ENCODE data around the gene MAP3K20. TPM values are rescaled to one million over a fixed set of nuclear protein-coding genes. Genes with fewer than 3 reads are reported as not detected.
"Not testable (repeated sequence)": the region's sequence is repeated elsewhere in the genome, so short reads cannot be mapped to it uniquely, and the experiment has no call there.

The MAP3K20 gene
- total RNA-seq, 1 donor from 2014 or later, result 71.8 TPM

DNA sequence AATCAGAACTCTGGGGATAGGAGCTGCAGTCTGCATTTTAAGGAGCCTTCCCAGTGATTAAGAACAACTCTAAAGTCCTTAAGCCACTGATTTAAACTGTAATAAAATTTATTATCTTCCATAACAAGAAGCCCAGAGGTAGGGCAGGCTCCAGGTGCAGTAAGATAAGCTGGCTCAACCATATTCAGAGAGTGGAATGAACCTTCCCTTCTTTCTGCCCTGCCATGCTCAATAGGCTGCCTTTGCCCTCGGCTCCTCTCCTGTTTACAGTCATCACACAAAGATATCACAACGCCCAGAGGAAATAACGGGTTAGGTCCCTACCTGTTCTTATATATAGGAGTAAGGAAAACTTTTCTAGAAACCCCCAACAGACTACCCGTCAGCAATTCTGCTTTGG lies 188.5 kb downstream of the MAP3K20 start:
- no peak for DNase-seq (ENCODE audit: low spot score)

DNA sequence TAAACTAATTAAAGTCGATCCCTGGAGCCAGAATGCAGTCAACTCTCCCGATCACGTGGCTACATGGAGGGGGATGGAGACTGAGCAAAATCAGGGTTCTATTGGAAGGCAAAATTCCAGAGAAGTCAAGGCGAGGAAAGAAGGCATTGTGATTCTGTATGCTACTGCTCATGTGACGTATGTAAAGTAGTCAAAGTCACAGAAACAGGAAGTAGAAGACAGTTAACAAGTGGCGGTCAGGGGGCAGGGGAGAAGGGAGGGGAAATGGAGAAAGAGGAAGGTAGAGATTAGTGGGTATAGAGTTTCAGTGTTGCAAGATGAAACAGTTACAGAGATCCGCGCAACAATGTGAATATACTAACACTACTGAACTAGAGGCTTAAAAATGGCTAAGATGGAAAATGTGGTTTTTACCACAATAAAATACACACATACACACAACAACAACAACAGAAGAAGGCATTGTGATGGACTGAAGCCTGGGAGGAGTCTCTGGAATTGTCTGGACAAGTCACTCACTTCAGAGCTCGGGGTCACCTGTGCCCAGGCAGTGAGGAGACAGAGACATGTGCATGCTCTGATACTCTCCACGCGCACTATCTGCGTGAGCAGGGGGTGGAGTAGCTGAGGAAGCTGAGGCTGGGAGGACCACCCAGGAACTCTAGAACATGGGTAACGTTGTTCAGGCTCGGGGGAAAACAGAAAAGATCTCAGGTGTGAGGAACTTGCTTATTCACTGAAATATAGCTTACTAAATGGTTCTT lies 189.1 kb downstream of the MAP3K20 start:
- DNase-seq (ENCODE audit: low spot score), result no peak

DNA sequence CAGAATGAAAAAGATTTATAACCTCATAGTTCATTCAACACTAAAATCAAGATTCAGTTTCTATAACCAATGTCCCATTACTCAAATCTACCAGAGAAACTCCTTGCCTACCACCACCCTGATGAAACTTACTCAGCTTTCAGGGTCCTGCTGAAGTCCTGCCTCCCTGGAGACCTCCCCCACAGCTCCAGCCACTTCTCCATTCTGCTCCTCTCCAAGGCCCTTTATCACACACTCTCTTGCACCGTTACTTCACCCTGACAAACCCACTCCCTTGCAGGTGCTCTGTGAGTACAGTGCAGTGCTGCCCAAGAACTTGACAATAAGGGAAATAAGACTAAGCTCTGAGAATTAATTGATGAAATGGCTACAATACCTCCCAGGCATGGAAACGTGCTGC lies 195.5 kb downstream of the MAP3K20 start:
- no peak for DNase-seq (ENCODE audit: low spot score)

DNA sequence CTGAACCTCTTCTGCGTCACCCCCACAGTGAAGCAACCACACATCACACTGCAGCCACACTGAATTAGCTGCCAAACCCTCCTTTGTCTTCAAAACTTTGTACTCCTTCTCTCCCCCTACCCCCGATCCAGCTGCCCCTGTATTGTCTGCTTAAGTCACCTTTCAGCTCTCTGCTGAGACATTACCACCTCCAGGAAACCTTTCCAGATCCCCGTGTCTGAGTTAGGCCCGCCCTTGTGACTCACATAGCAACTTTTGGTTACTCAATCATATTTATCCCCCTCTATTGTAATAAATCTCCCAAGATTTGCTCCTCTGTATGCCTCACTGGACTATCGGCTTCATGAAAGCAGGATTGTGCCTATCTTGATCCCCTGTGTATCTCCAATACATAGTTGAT lies 196.2 kb downstream of the MAP3K20 start:
- DNase-seq (ENCODE audit: low spot score), result no peak

DNA sequence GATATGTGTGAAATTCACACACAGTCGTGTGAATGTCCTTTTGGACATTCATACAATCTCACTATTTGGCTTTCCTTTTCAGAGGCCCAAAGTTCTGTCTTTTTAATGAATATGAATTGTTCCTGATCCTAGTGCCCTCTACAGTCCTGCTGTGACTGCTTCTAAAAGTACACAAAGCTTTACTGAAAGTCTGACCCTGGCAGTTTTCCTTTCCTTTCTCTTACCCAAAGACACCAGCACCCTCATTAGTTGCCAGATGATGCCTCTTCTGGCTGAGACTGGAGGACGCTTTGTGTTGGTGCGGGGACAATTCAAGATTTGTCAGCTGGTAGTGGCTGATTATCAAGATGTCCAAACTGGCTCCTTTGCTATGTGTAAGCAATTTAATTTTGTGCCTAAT lies 197.2 kb downstream of the MAP3K20 start:
- DNase-seq (ENCODE audit: low spot score), result no peak

DNA sequence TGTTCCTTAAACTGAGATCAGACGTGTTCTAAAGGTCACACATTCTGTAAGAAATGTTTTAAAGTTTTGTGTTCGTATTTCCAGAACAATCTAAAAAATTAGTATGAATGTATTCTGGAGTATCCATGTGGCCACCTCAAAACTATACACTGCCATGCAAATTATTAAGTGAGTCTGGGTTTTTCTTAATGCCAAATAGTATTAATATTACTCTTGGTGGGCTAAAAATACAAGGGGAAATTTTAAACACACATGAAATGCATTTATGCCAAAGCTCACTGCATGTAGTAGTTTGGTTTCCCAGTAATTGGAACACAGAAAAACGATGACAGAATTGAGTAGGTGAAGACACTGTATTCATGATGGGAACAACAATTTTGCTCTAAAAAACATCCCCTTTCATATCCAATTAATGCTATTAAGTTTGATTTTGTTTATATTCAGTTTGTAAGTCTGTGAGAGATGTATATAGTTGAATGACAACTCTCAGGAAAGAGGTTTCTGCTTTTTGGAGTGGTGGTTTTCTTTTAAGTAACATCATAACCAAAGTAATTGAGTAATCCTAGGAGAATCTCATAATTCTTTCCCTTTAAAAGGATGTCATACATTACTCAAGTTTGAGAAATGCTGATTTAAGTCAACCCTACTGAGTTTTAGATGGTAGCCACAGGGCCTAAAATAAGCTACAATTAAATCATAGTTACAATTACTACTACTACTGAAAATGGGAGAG lies 203.3 kb downstream of the MAP3K20 start:
- no peak for DNase-seq (ENCODE audit: low spot score)

- DNase-seq (ENCODE audit: low spot score), result no peak
Observed at GRCh38 chr2:173279527-173279868, 203.9 kb downstream of the MAP3K20 start.

DNA sequence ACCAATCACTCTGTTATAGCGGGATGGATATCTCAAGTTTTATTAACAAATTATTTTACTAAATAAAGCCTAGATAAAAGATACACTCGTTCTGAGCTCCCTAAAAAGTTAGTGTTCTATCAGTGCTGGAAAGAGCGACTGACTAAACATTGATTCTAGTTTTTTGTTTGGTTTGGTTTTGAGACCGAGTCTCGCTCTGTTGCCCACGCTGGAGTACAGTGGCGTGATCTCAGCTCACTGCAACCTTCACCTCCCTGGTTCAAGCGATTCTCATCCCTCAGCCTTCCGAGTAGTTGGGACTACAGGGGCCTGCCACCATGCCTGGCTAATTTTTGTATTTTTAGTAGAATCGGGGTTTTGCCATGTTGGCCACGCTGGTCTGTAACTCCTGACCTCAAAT lies 205.2 kb downstream of the MAP3K20 start:
- DNase-seq (ENCODE audit: low spot score), result no peak

GRCh38 chr2:173281898-173282297 lies 206.3 kb downstream of the MAP3K20 start:
- not testable (repeated sequence) for DNase-seq (ENCODE audit: low spot score)

DNA sequence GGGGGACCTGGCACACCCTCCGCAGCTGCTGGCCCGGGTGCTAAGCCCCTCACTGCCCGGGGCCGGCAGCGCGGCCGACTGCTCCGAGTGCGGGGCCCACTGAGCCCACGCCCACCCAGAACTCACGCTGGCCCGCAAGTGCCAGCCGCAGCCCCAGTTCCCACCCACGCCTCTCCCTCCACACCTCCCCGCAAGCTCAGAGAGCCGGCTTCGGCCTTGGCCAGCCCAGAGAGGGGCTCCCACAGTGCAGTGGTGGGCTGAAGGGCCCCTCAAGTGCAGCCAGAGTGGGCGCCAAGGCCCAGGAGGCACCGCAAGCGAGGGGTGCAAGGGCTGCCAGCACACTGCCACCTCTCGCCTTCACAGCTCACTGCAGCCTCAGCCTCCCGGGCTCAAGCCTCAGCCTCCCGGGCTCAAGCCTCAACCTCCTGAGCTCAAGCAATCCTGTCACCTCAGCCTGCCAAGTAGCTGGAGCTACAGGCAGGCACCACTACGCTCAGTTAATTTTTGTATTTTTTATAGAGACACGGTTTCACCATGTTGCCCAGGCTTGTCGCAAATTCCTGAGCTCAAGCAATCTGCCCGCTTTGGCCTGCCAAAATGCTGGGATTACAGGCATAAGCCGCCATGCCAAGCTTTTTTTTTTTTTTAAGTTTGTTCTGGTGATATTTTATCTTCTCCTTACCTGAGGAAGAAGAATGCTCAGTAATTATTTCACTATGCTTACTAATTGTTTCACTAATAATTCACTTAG lies 207.3 kb downstream of the MAP3K20 start:
- DNase-seq (ENCODE audit: low spot score), result no peak

GRCh38 chr2:173286153-173286809 lies 210.6 kb downstream of the MAP3K20 start:
- no peak for DNase-seq (ENCODE audit: low spot score)

DNA sequence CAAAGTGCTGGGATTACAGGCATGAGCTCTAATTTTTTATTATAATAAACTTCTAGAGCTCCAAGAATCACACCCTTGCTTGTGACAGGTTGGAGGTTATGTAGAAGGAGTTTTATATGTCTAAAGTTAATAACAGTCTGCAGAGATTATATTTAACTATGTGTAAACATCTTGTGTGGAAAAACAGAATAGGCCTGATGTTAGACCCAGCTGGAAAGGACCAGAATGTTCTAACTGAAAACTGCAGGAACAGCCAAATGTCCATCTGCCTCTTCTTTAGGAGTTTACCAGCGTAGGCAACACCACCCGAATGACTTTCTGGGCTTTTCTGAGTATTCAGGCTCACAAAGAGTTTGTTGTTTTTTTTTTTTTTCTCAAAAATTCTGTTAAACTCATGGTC lies 211.9 kb downstream of the MAP3K20 start:
- DNase-seq (ENCODE audit: low spot score), result no peak

DNA sequence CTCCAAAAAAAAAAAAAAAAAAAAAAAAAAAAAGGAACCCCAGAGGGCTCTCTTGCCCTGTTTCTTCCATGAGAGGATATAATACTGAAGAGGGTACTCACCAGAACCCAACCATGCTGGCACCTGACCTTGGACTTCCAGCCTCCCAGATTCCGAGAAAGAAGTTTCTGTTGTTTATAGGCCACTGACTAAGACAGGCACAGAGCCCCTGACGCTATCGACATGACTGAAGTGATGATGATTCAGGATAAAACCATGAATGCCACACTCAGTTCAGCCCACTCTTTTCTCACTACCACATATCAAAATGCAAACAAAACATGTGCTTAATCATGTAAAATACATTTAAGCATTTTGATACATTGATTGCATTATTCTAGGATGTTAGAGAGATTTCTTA lies 212.9 kb downstream of the MAP3K20 start:
- DNase-seq (ENCODE audit: low spot score), result no peak

- DNase-seq (ENCODE audit: low spot score), result no peak
Observed at GRCh38 chr2:173290046-173290445, 214.4 kb downstream of the MAP3K20 start.

GRCh38 chr2:173290518-173290917 lies 214.9 kb downstream of the MAP3K20 start:
- no peak for DNase-seq (ENCODE audit: low spot score)

GRCh38 chr2:173291412-173291811 lies 215.8 kb downstream of the MAP3K20 start:
- no peak for DNase-seq (ENCODE audit: low spot score)

DNA sequence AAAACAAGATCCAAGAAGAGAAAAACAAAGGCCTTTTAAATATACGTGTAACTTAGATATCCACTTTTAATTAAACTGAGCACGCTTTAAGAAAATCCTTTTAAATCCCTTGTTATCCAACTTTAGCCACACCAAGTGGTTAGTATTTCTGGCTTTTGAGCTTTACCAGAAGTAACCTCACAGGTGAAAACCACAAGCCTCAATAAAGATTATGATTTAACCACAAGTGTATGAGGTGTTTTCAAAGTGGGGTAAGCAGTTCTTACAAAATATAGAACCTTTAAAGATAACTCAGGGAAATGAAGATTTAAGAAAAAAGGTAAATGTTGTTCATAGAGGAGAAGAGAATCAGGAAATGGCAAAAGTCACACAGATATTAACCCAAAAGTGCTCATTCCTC lies 220.6 kb downstream of the MAP3K20 start:
- DNase-seq (ENCODE audit: low spot score), result no peak

GRCh38 chr2:173298536-173299097 lies 223.0 kb downstream of the MAP3K20 start:
- no peak for DNase-seq (ENCODE audit: low spot score)

GRCh38 chr2:173299764-173300163 lies 224.1 kb downstream of the MAP3K20 start:
- DNase-seq (ENCODE audit: low spot score), result no peak

GRCh38 chr2:173300458-173300857 lies 224.8 kb downstream of the MAP3K20 start:
- no peak for DNase-seq (ENCODE audit: low spot score)

GRCh38 chr2:173301549-173301948 lies 225.9 kb downstream of the MAP3K20 start:
- not testable (repeated sequence) for DNase-seq (ENCODE audit: low spot score)

All from mesenteric fat pad (tissue), 1 donor.